Activated CD8-positive, alpha-beta memory T cell treated with anti-CD3 and anti-CD28 coated beads for 48 hours (primary cell): ENCODE data around the gene CENPC.
"Not testable (repeated sequence)": the region's sequence is repeated elsewhere in the genome, so short reads cannot be mapped to it uniquely, and the experiment has no call there.

Experiments
- DNase-seq, 3 experiments: peaks; one replicate each; pipeline ENCODE4 v3.0.0-alpha.2; 2020; ENCODE audit warnings: low read depth in 2 of 3, low spot score in 2 of 3

Gene CENPC

DNA sequence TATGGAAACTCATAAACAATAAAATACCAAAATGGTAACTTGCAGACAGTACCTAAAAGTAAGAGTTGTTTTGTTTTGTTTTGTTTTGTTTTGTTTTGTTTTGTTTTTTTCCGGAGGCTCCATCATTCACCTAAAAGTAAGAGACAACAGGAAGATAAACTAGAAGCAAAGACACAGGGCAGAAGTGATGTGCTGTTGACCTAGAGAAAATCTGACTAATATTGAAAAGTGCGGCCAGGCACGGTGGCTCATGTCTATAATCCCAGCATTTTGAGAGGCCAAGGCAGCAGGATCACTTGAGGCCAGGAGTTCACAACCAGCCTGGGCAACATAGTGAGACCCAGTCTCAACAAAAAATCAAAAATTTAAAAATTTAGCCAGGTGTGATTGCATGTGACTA, 5.6 kb upstream of the CENPC start:
- DNase-seq, result no peak

GRCh38 chr4:67550451-67550850, 5.1 kb upstream of the CENPC start:
- no peak for DNase-seq

DNA sequence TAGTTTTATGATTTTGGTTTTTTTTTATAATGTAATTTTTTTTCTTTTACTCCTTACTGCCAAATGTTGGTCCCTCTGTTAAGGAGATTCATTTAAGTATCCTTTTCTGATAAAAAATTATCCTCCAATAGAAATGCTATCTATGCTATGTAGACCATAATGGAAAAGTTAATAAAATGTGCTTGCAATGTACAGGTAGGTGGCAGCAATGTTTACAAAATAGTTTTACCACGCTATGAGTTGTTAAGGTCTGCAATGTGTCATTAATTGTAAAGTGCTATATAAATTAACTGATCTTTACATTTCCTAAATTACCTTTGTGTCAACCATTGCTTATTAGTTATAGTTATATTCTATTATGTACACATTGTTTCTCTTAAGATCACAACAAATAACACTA, 3.8 kb upstream of the CENPC start:
- DNase-seq, result no peak

DNA sequence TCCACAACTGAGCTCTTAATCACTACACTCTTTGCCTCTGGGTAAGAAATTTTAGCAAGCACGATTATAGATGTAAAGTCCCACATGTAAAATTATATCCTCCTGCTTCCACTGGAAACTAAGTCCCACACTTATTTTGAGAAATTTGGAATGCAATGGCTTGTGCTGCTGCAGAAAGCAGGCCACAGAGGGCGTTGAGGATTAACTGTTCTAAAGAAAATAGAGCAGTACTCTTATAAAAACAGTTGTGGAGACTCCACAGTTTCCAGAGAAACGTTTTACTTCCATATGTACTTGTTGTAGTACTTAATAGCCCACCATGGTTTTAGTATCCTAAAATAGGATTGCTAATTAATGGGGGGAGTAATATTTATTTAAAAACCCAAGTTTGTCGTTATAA, 1.7 kb upstream of the CENPC start:
- no peak for DNase-seq

DNA sequence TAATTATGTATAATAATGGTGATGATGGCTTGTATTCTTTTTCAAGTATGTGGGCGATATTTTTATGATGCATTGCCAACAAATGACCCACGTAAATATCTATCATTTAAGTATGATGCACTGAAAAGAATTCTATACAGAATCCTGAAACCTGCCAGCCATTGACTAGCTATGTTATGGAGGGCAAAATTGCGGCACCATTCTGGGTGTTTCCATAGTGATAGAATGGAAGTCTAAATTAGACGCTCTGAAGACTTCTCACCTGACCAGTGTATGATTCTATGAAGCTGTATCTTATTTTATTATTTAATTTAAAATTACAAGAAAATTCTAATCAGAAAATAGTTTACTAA, 677 bp upstream of the CENPC start:
- no peak for DNase-seq

DNA sequence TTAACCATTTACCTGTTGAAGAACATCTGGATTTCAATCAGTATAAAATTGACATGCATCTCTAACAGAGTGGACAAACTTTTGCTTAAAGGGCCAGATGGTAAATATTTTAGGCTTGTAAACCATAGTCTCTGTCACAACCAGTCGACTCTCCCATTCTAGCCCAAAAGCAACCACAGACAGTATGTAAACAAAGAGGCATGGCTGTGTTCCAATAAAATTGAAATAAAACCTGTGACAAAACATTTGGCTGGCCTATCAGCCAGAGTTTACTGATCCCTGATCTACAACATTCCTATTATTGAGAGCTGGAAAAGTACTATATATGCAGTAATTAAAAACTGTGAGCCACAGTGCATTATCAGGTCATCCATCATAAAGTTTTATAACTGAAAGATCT, 3.2 kb downstream of the CENPC start:
- no peak for DNase-seq

- DNase-seq, result no peak
Observed at GRCh38 chr4:67539830-67540229, 5.5 kb downstream of the CENPC start.

- no peak for DNase-seq
Observed at GRCh38 chr4:67535280-67535840, 9.9 kb downstream of the CENPC start.

GRCh38 chr4:67533112-67533511, 12.2 kb downstream of the CENPC start:
- no peak for DNase-seq

- DNase-seq, result not testable (repeated sequence)
Observed at GRCh38 chr4:67532397-67532796, 12.9 kb downstream of the CENPC start.

DNA sequence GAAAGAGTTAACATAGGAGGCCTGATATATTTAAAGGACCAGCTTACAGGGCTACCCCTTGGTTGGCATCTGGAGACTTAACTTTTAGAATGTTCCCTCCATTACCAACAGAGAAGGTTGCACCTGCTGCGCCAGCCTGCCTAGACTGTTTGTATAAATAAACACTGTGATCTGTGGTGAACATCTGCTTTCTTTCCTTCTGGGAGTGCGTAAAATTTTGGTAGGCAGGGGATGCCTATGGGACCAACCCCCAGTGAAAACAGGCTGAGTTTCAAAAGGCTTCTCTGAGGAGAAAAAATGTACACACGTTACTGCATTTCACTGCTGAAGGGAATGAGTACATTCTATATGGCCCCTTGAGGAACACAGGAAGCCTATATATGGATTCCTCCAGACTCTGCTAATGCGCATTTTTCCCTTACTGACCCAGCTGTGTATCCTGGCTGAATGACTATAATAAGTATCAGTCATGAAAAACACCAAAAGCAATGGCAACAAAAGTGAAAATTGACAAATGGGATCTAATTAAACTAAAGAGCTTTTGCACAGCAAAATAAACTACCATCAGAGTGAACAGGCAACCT, 13.8 kb downstream of the CENPC start:
- no peak for DNase-seq

DNA sequence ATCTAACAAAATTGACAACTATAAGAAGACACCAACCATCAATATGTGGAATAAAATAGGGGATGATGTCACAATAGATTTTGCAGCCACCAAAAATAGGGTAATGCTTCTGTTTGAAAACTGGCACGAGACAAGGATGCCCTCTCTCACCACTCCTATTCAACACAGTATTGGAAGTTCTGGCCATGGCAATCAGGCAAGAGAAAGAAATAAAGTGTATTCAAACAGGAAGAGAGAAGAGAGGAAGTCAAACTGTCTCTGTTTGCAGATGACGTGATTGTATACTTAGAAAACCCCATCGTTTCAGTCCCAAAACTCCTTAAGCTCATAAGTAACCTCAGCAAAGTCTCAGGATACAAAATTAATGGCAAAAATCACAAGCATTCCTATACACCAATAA, 21.2 kb downstream of the CENPC start:
- not testable (repeated sequence) for DNase-seq

DNA sequence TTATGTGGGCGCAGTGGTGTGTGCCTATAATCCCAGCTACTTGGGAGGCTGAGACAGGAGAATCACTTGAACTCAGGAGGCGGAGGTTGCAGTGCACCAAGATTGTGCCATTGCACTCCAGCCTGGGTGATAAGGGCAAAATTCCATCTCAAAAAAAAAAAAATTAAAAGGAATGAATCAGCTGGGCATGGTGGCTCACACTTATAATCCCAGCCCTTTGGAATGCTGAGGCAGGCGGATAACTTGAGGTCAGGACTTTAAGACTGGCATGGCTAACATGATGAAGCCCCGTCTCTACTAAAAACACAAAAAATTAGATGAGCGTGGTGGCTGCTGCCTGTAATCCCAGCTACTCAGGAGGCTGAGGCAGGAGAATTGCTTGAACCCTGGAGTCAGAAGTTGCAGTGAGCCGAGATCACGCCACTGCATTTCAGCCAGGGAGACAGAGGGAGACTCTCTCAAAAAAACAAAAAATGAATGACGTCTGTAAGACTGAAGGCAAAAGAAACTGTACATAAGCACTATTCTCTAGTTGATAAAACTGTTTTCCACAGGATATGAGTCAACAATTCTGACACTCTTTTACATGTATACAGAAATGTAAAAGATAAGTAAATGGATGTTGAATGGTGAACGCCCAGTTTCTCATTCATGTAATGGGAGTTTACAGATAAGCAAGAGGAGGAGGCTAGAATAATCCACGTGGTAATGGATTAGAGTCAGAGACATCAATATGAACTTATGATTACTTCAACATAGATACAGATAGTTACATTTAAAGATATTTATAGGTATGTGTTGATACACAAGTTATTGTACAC, 22.2 kb downstream of the CENPC start:
- no peak for DNase-seq

DNA sequence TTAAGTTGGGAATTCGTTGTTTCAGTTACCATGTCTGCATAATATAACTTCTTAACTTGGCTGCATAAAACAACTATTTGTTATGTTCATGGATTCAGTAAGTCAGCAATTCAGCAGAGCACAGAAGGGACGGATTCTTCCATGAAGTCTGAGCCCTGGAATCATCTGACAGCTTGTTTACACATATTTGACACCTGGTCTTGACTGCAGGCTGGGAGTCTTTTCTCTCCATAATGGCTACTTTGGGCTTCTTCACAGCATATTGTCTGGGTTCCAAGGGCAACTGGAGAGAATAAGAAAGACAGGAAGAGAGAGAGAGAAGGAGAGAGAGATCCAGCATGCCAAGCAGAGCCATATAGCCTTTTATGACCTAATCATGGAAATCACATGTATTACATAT, 23.1 kb downstream of the CENPC start:
- DNase-seq, result no peak

DNA sequence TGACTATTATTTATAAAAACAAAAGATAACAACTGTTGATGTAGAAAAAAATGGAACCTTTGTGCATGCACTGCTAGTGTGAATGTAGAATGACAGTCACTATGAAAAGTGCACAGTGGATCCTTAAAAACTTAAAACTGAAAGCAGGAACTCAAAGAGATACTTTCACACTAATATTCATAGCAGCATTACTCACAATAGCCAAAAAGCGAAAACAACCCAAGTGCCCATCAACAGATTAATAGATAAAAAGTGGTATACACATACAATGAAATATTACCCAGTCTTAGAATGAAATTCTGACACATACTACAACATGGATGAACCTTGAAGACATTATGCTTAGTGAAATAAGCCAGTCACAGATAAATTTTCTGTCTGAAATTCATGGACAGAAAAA, 23.8 kb downstream of the CENPC start:
- DNase-seq, result no peak

DNA sequence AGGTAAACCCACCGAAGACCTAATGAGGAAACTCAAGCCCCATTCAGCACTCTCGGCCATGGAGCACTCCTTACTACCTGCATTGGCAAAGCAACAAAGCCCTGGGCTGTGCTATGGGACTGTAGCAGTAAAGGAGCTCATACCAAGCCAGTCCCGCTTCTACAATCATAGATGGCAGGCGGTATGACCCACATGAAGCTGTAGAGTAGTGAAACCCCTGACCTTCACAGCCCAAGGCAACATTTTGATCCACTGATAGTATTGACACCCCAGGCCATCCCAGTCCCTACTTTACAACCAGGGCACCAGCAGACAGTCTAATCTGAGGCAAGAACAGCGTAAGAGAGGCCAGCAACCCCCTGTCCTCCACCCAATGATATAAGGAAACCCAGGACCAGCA, 25.2 kb downstream of the CENPC start:
- DNase-seq, result no peak

DNA sequence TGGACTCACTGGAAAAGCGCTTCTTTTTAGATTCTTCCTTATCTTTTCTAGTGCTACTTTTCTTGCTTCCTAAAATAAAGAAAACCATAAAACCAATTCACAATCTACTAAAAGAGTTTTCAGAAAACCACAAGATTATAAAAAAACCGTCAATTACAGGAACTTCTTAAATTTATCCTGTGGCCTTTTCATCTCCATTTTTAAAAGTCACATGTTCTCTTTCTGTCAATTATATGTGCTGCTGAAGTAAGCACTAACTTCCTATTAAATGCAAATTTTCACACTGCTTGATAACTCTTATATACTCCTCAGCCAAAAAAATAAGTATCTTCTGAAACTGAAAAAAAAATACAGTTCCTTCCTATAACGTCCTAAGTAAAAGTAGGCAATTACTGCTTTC, 32.8 kb downstream of the CENPC start:
- no peak for DNase-seq

GRCh38 chr4:67500373-67500772, 44.9 kb downstream of the CENPC start:
- DNase-seq, result no peak

- no peak for DNase-seq
Observed at GRCh38 chr4:67499799-67500198, 45.5 kb downstream of the CENPC start.

GRCh38 chr4:67483868-67484602, 61.3 kb downstream of the CENPC start:
- DNase-seq, result no peak

- DNase-seq, result no peak
Observed at GRCh38 chr4:67480810-67481209, 64.5 kb downstream of the CENPC start.

DNA sequence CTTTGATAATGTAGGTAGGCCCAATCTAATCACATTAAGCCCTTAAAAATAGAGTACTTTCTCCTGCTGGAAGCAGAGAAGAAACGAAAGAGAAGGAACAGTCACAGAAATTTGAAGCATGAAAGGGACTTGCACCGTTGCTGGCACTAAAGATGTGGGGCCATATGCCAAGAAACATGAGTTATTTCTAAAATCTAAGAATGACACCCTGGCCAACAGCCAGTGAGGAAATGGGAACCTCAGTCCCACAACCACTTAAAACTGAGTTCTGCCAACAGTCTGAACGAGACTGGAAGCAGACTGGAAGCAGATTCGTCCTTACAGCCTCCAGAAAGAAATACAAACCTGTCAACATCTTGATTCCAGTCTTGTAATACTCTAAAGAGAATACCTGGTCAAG, 70.1 kb downstream of the CENPC start:
- DNase-seq, result no peak
